SK-N-SH (cell line): ENCODE data around the gene NPHP1. TPM values are rescaled to one million over a fixed set of nuclear protein-coding genes. Genes with fewer than 3 reads are reported as not detected.
A peak's percentile ranks its signal among the peaks of the same experiment; 100 is the strongest.
"Not testable (repeated sequence)": the region's sequence is repeated elsewhere in the genome, so short reads cannot be mapped to it uniquely, and the experiment has no call there.

ENCODE experiments used
- CTCF ChIA-PET: fragments of 300-600, 350-600 bp; formaldehyde crosslinking; extraction: SDS; loops from one replicate; lab custom pipeline; 2021; lab: Yijun Ruan, JAX
- POLR2A ChIA-PET: fragments of 350-600 bp; sonication (Branson Sonifier 250); formaldehyde crosslinking; extraction: SDS; loops from one replicate; lab custom pipeline; 2020; ENCODE audit warnings: antibody characterized with exemption, inconsistent platforms; lab: Yijun Ruan, JAX
- DNase-seq: peaks from one replicate; pipeline ENCODE4 v3.0.0; 2012
- H2AFZ ChIP-seq: fragments of 200-600 bp; sonication (generic); 2 replicates; pipeline ENCODE4 v1.8.1; 2016; ENCODE audit warnings: antibody characterized with exemption, mild to moderate bottlenecking, low read depth
- H3F3A ChIP-seq: fragments of 200-600 bp; sonication (generic); replicated peaks from 2 replicates; pipeline ENCODE3; 2016; ENCODE audit warnings: antibody characterized with exemption, mild to moderate bottlenecking; ENCODE audit not compliant: insufficient read depth
- H3K27ac ChIP-seq, 2 experiments: fragments of 200-500 bp in 1 of 2; fragments of 200-600 bp in 1 of 2; sonication (Bioruptor generic) in 1 of 2; sonication (generic), shearing (Covaris generic) in 1 of 2; 2 replicates each; pipeline versions ENCODE4 v1.5.1 to v1.6.1; 2014 to 2016; ENCODE audit warnings: low read depth in 2 of 2, inconsistent platforms in 1 of 2, low read length in 1 of 2, mild to moderate bottlenecking in 1 of 2, mixed read lengths in 1 of 2
- H3K27me3 ChIP-seq: fragments of 200-600 bp; sonication (generic), shearing (Covaris generic); 2 replicates; pipeline ENCODE4 v1.6.1; 2016; ENCODE audit warnings: mixed run types; ENCODE audit not compliant: insufficient read depth
- H3K36me3 ChIP-seq, 2 experiments: fragments of 200-500 bp in 1 of 2; fragments of 200-600 bp in 1 of 2; sonication (Bioruptor generic) in 1 of 2; sonication (generic) in 1 of 2; replicated peaks in 1 of 2; 2 replicates each; pipeline versions ENCODE3 to v1.5.1; 2014 to 2016; ENCODE audit warnings: low read length in 1 of 2, mild to moderate bottlenecking in 1 of 2; ENCODE audit not compliant: insufficient read depth in 2 of 2, control insufficient read depth in 1 of 2
- H3K4me1 ChIP-seq, 2 experiments: fragments of 200-500 bp in 1 of 2; fragments of 200-600 bp in 1 of 2; sonication (Bioruptor generic) in 1 of 2; sonication (generic), shearing (Covaris generic) in 1 of 2; 2 replicates each; pipeline versions ENCODE4 v1.5.1 to v1.6.1; 2014 to 2016; ENCODE audit warnings: low read depth in 1 of 2, low read length in 1 of 2, mixed run types in 1 of 2; ENCODE audit not compliant: insufficient read depth in 2 of 2, control insufficient read depth in 1 of 2
- H3K4me2 ChIP-seq: fragments of 200-600 bp; sonication (generic), shearing (Covaris generic); 2 replicates; pipeline ENCODE4 v1.6.1; 2017; ENCODE audit warnings: mixed run types
- H3K4me3 ChIP-seq, 2 experiments: fragments of 200-500 bp in 1 of 2; fragments of 200-600 bp in 1 of 2; sonication (Bioruptor generic) in 1 of 2; sonication (generic), shearing (Covaris generic) in 1 of 2; 2 replicates each; pipeline versions ENCODE4 v1.5.1 to v1.8.1; 2014 to 2016; ENCODE audit warnings: low read depth in 2 of 2, inconsistent platforms in 1 of 2, low read length in 1 of 2, mild to moderate bottlenecking in 1 of 2, mixed read lengths in 1 of 2, moderate library complexity in 1 of 2
- H3K79me2 ChIP-seq: fragments of 200-600 bp; sonication (generic); 2 replicates; pipeline ENCODE4 v1.8.1; 2017; ENCODE audit warnings: mild to moderate bottlenecking; ENCODE audit not compliant: insufficient read depth
- H3K9ac ChIP-seq: fragments of 200-600 bp; sonication (generic); 2 replicates; pipeline ENCODE4 v1.6.1; 2017; ENCODE audit warnings: mixed run types
- H3K9me2 ChIP-seq: fragments of 200-600 bp; sonication (generic); 2 replicates; pipeline ENCODE4 v1.6.1; 2017; ENCODE audit warnings: mixed run types
- H3K9me3 ChIP-seq: fragments of 200-600 bp; sonication (generic); 2 replicates; pipeline ENCODE4 v1.6.1; 2017; ENCODE audit warnings: mixed run types, mild to moderate bottlenecking, moderate library complexity
- H4K20me1 ChIP-seq: fragments of 200-600 bp; sonication (generic); 2 replicates; pipeline ENCODE4 v1.6.1; 2017; ENCODE audit warnings: mild to moderate bottlenecking, mixed run types; ENCODE audit not compliant: insufficient read depth
- CTCF ChIP-seq: fragments of 200-600 bp; sonication (generic); IDR thresholded peaks from 2 replicates; pipeline ENCODE4 v1.6.1; 2017; ENCODE audit warnings: antibody characterized with exemption, mild to moderate bottlenecking, moderate library complexity
- FOXJ3 ChIP-seq: sonication (generic); formaldehyde crosslinking; IDR thresholded peaks from 2 replicates; pipeline ENCODE4 v1.5.1; 2020; ENCODE audit warnings: mild to moderate bottlenecking, missing genetic modification reagents
- GATA2 ChIP-seq: sonication (generic); formaldehyde crosslinking; IDR thresholded peaks from 2 replicates; pipeline ENCODE4 v1.5.0; 2020; ENCODE audit warnings: mild to moderate bottlenecking, missing genetic modification reagents
- MXI1 ChIP-seq: IDR thresholded peaks from 2 replicates; pipeline ENCODE4 v1.6.1; 2012; ENCODE audit warnings: mild to moderate bottlenecking, low read depth, low read length, improper control_type of control experiment
- NRF1 ChIP-seq: IDR thresholded peaks from 2 replicates; pipeline ENCODE4 v1.6.1; 2012; ENCODE audit warnings: low read depth, mild to moderate bottlenecking, low read length
- TAF1 ChIP-seq: IDR thresholded peaks from 2 replicates; pipeline ENCODE4 v1.6.1; 2012; ENCODE audit warnings: low read depth, mild to moderate bottlenecking, low read length, moderate library complexity, borderline replicate concordance
- TEAD4 ChIP-seq: IDR thresholded peaks from 2 replicates; pipeline ENCODE4 v1.4.0; 2012; ENCODE audit warnings: mild to moderate bottlenecking, borderline replicate concordance; ENCODE audit not compliant: insufficient read depth
- USF1 ChIP-seq: IDR thresholded peaks from 2 replicates; pipeline ENCODE4 v1.4.0; 2012; ENCODE audit warnings: low read depth, borderline replicate concordance
- WGBS: methylation state at CpG from one replicate; pipeline ENCODE4 v1.1.6; 2017; ENCODE audit warnings: low lambda C conversion rate; 5-methylcytosine and 5-hydroxymethylcytosine counted together
- polyA plus RNA-seq, 3 experiments: library from polyadenylated mRNA; depleted of rRNA; stranded (reverse); fragments of >200 nt; gene quantifications; 2 replicates each; pipeline ENCODE4 v1.2.3, GENCODE V29; 2012

The NPHP1 gene
- polyA plus RNA-seq, 1 of the 3 experiments (the other 2 are of a cell fraction), result 5.0 TPM

GRCh38 chr2:110114831-110115255 is 90.0 kb downstream of the NPHP1 start:
- Histone ChIP-seq H3K4me1 (peaks cover 0 to 8% of the 10 kb centered on the region in 2 experiments; a peak in 3 of 4 replicates), H3K9ac (no peak overlapping the region)
- WGBS, result 73% methylated on average over 11 of the region's 14 CpGs

GRCh38 chr2:110113961-110114591 is 90.7 kb downstream of the NPHP1 start:
- Histone ChIP-seq H3K27ac (no peak overlapping the region), H3K9ac (no peak overlapping the region), H3K9me2 (no peaks in the 10 kb centered on the region), H3K4me1 (peaks cover 0 to 8% of the 10 kb centered on the region in 2 experiments; a peak in 3 of 4 replicates), H4K20me1 (no peaks in the 10 kb centered on the region), H3K4me3 (no peak overlapping the region), H3K27me3 (no peaks in the 10 kb centered on the region), H3K9me3 (no peaks in the 10 kb centered on the region), H3K79me2 (peaks cover 6% of the 10 kb centered on the region), H3K4me2 (no peak overlapping the region), H2AFZ (0 out of 2 replicates have a peak overlapping the region, but pooled peaks have one; percentile 41), H3K36me3 (peaks cover 0 to 7% of the 10 kb centered on the region in 2 experiments), H3F3A (peaks cover 4% of the 10 kb centered on the region)
- 65% methylated on average over 6 of the region's 8 CpGs for WGBS
- no peak for DNase-seq
- CTCF ChIA-PET, result no interaction called here
- POLR2A ChIA-PET, result no interaction called here
- TF ChIP-seq USF1 (no peak), CTCF (peak; percentile 24; the same call in 1 of the 2 replicates), GATA2 (CRISPR knock-in tag) (no peak), NRF1 (no peak), MXI1 (no peak), TAF1 (no peak)

More at GRCh38 chr2:110114831-110115255, 90.0 kb downstream of the NPHP1 start:
- Histone ChIP-seq H3K27me3 (no peaks in the 10 kb centered on the region), H3K4me2 (no peak overlapping the region), H2AFZ (no peak overlapping the region), H4K20me1 (no peaks in the 10 kb centered on the region), H3K9me2 (no peaks in the 10 kb centered on the region), H3K27ac (0 out of 4 replicates have a peak overlapping the region, but pooled peaks of 1 of the 2 experiments have one; percentile 4), H3K9me3 (no peaks in the 10 kb centered on the region), H3F3A (no peaks in the 10 kb centered on the region), H3K36me3 (peaks cover 0 to 7% of the 10 kb centered on the region in 2 experiments), H3K79me2 (peaks cover 6% of the 10 kb centered on the region), H3K4me3 (peak overlapping the region in 1 of 2 experiments; percentile 6; a peak in 1 of 4 replicates)
- CTCF ChIA-PET, result no interaction called here
- POLR2A ChIA-PET, result no interaction called here
- TF ChIP-seq TEAD4, result no peak
- TF ChIP-seq FOXJ3 (CRISPR knock-in tag), result no peak
- TF ChIP-seq USF1, result no peak
- DNase-seq, result no peak

GRCh38 chr2:110108291-110108690 is 96.5 kb downstream of the NPHP1 start:
- POLR2A ChIA-PET, result not testable (repeated sequence)

More at GRCh38 chr2:110108291-110108690, 96.5 kb downstream of the NPHP1 start:
- WGBS, result 85% methylated on average over 2 of the region's 2 CpGs
- H3K9me2 ChIP-seq, H3K4me2 ChIP-seq, DNase-seq, H2AFZ ChIP-seq, H3K9me3 ChIP-seq, CTCF ChIA-PET, H3K79me2 ChIP-seq, H3K36me3 ChIP-seq, H3K27ac ChIP-seq, H3K27me3 ChIP-seq, H3K4me3 ChIP-seq, H3K9ac ChIP-seq, H4K20me1 ChIP-seq: not testable (repeated sequence)
- Histone ChIP-seq H3F3A (peaks cover 32% of the 10 kb centered on the region), H3K4me1 (peaks cover 0 to 15% of the 10 kb centered on the region in 2 experiments; a peak in 2 of 4 replicates)
